ENCODE measurements around the gene PDCD1.

GRCh38 chr2:241859436-241860183, 916 bp upstream of the PDCD1 start:
- no peak for TF ChIP-seq CTCF (IDR thresholded peaks at IDR 0.05; ENCODE audit: poor library complexity)
- no peak for TF ChIP-seq EZH2phosphoT487 (IDR thresholded peaks at IDR 0.05; ENCODE audit: low read depth, severe bottlenecking, unreplicated experiment)
- no peak for TF ChIP-seq EZH2 (IDR thresholded peaks at IDR 0.05; ENCODE audit: borderline replicate concordance)
